GM21367 (cell line): Measurements from ENCODE around the gene UNC5B.

Source experiments
- ATAC-seq: cut with Tn5 transposase; IDR thresholded peaks from one replicate; pipeline ENCODE4 v1.9.1; 2021; ENCODE audit not compliant: unreplicated experiment

The UNC5B gene

GRCh38 chr10:71314694-71315225 is 102.4 kb downstream of the UNC5B start:
- ATAC-seq: no peak

DNA sequence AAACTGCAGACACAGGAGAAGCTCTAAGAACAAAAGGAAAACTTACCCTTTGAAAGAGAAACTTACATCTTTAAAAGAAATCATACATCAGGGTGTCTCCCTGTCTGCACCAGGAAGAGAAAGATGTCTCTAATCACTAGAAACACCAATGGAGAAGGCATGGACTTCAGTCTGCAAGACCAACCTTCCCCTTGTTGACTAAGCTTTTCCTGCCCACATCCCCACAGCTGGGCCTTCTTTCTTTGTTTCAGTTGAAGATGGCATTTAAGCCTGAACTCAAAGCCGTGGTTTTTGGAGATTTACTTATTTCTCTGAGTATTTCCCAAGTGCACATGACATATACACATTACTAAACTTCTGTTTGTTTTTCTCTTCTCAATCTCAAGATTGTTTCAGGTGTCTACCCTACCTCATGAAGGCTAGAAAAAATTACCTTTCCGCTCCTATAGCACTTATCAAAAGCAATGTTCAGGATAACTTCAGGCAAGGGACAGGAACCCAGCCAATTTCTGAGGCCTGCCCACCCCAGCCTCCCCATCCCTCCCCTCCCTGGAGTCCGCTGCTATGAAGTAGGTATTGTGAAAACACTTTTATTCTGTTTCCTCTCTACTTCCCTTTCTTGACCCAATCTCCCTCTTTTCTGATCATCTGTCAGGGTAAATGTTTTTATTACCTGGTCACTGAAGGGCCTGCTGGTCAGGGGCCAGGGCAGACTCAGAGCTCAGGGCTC is 103.9 kb downstream of the UNC5B start:
- no peak for ATAC-seq

DNA sequence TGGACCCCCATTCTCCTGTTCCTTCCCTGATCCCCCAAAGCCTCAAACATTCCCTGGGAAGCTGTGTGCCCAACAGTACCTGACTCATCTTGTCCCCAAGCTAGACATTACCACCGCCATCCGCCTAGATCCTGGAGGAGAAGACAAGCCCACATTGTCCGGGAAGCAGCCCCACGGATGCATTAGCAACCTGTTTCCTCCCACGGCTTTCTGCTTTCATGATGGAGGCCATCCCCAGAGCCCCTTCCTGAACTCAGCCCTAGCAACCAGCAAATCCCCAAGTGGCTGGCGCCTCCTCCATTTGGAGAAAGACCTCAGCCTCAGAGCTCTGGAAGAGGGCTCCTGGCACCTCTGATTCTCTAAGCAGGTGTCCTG is 104.4 kb downstream of the UNC5B start:
- no peak for ATAC-seq

- ATAC-seq: no peak
Measured at GRCh38 chr10:71317739-71318138, 105.4 kb downstream of the UNC5B start.

DNA sequence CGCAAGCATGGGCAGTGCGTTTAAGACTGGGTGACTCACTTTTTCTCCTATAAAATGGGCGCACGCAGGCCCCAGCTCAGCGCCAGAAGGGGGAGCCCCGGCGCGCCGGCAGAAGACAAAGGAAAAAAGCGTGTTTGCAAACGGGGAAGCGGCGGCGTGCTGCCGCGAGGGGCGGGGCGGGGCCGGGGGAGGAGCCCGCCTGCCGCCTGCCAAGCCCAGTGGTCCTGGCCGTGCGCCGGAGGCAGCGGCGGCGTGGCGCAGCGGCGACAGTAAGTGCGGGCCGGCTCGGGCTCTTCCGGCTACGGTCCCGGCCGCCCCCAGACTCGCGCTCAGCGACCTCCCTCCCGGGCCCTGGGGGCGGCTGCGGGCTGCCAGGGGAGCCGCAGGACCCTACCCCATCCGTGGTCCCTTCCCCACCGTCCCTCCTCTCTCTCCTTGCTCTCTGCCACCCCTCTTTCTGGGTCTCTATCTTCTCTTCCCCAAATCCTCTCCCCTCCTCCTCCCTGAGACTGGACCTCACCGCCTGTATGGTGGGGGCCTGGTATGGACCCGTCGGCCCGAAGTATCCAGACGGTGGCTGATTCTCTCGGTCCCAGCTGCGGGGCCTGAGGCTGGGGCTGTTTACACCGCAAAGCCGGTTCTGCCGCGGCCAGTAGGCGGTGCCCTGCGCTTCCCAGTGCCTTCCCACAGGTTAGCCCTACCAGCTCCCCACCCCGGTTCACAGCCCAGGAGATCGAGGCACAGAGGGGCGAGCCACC is 106.9 kb downstream of the UNC5B start, which contains the start of gene SLC29A3:
TSS of gene SLC29A3 (plus strand) at position 218 of the 758 bp plus-strand sequence. CDS start at position 269, 51 bp downstream.
- ATAC-seq: no peak

DNA sequence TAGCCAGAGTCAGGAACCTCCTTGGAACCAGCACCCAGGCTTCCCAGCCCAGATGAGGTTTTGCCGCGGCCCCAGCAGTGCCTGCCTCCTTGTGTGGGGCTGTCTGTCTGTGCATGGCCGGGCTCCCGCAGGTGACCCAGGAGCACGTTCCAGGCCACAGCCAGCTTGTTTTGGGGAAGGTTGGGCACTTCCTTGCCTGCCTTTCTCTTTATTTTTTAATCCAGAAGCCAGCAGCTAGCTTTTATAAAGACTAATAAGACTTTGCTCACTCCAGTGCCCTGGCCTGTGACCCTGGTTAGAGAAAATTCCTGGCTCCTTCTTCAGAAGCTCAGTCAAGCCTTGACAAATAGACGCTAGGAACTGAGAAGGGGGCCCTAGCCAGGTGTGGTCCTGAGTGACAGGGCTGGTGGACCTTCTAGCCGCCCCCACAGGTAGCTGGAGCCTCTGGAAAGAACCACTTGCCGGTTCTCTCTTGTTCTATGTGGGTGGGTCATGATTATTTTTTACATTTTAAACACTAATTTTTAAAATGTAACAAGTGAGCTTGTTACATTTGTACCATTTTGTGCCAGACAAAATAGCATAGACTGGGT is 107.5 kb downstream of the UNC5B start:
- no peak for ATAC-seq

- ATAC-seq: no peak
Measured at GRCh38 chr10:71320592-71320991, 108.2 kb downstream of the UNC5B start.

- ATAC-seq: no peak
Measured at GRCh38 chr10:71321386-71321785, 109.0 kb downstream of the UNC5B start.

GRCh38 chr10:71323407-71323806 is 111.0 kb downstream of the UNC5B start:
- ATAC-seq: no peak

DNA sequence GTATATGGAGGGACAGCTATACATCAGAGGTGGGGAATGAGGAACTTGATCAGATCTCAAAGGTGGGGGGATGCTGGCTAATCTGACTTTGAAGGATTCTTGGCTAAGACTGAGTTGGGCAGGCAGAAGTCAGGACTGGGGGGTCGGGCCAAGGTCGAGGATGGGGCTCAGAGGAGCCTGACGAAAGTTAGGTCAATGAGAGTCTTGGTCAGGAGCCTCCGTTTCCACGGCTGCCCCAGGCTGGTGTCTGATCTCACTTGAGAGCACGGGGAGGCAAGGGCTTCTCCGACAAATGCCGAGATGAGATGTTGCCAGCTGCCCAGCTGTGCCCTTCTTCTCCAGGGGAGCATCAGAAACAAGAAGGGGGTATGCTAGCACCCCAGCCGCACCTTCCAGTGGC is 112.4 kb downstream of the UNC5B start:
- ATAC-seq: no peak

- no peak for ATAC-seq
Measured at GRCh38 chr10:71325267-71325666, 112.9 kb downstream of the UNC5B start.

DNA sequence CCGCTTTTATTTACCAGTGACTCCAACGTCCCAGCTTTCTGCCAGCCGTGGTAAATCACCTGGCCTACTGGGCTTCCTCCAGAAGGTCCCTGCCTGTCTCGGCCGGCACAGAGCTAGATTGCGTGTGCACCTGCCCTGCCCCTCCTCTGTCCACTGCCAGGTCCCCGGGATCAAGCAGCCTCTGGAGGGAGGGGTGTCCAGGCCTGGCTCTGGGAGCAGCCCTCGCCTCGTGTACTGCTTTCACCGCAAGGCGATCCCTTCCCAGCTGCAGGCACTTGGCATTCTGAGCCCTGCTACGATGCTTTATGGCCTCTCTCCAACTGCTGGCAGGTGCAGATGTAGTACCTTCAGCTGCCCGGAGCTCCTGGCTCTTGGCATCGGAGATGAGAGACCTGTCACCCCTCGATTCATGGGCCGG is 114.1 kb downstream of the UNC5B start:
- ATAC-seq: no peak

GRCh38 chr10:71330789-71331404 is 118.5 kb downstream of the UNC5B start:
- no peak for ATAC-seq

- no peak for ATAC-seq
Measured at GRCh38 chr10:71331736-71332135, 119.4 kb downstream of the UNC5B start.

DNA sequence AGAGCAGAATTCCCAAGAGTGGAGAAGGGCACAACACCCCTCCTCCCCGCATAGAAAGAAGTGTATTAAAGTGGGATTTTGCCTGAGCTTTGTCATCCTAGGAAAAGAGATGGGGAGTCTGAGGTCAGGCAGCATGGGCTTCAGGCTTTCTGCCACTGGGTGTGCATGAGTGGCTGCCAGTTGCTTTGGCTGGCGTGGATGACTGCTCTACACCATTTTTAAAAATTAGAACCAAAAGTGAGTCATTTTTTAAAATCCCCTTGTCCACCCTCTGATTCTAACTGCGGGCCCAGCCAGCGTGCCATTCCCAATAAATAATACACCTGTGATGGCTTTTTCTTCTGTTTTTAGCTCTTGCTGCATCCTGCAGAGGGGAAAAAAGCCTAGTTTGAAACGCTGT is 120.1 kb downstream of the UNC5B start:
- no peak for ATAC-seq

DNA sequence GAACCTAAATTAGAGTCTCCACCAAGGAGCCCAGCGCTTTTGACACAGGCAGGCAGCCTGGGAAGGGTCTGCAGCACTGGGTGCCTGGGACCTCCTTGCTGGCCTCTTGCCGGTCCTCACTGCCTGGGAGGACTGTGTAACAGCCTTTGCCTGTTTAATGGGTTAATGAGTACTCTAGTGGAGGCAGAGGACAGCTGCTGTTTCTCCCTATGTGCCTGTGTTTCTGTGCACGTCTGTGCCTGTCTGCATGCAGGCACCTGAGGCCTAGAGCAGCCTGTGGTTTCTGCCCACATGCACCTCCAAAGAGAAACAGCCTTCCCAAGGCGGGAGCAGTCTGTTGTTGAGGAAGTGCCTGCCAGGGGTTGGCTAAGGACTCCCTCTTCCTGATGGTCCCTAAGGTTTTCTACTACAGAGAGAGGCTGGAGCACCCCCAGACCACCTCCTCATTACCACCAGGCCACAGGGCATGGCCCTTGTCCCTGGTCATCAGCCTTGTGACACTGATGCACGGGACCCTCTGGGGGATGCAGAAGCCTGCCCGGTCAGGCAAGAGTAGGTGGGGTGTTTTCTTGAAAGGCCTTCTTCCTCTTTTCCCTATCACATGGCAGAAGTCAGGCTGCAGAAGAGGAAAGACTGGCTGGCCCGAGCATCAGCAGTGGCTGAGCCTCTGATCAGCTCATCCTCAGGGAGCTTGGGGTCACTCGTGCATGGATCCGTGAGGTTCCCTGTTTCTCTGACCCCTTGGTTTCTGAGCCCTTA is 120.9 kb downstream of the UNC5B start:
- peak; percentile 57 for ATAC-seq

DNA sequence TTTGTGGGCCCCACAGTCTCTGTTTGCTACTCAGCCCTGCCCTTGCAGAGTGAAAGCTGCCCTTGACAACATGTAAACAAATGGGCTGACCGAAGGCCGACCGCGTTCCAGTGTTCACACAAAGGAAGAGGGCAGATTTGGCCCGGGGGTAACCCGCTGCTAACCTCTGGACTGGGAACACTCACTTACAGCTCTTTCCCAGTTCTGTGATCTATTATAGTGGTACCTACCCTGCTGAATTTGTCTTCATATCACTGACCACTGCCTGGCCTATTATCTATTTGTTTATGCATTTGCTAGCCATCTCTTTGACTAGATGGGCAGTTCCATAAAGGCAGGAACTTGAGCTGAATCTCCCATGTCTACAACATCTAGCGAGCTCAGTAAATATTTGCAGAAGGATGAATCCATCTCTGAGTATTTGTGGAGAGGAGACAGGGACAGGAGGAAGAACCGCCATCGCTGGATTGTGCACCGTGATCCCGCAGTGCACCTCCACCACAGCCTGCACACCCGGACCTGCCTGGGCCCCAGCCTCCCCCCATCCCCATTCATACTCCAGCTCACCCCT is 121.9 kb downstream of the UNC5B start:
- ATAC-seq: no peak

DNA sequence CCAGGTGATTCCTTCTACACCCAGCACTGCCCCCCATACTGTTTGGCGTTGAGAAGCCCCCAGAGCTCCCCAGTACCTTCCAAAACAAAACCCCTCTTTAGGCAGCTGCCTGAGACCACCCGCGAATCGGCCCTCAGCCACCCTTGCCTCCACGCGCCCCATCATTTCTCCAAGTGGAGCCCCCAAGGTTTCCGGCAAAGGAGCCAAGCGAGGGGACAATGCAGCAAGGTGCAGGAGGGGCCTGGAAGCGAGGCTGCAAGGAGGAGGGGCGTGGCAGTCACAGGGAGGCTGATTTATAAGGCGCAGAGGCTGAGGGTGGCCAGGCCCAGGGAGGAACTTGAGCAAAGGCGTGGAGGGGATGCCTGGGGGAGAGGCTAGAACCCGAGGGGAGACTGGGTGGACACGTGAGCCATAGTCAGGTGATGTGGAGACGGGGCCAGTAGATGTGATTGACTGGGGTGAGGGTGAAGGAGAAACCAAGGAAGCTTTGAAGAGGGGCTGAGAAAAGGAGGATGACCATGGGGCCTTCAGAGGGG is 122.9 kb downstream of the UNC5B start:
- no peak for ATAC-seq

GRCh38 chr10:71336632-71337031 is 124.3 kb downstream of the UNC5B start:
- ATAC-seq: no peak

DNA sequence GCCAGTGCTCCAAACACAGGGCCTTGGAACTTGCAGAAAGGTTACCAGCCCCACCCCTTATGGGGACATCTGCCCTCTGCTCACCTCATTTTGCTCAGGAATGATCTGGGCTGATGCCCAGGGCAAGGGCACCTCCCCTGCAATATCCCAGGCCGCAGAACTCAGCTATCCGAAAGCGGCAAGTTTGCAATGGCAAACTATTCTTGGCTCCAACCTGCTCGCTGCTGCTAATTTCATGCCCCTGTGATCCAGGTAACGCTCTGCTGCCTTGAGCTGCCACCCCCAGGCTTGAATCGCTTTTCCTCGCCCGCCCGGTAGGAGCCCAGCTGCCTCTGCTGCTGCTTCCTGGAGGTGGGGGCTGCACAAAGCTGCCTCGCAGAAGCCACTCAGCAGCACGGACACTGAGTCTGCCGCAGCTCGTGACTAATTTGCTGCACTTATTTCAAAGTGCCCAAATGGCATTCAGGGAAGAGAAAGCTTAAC is 124.9 kb downstream of the UNC5B start:
- no peak for ATAC-seq
